Thoracic aorta (tissue), 2 donors: ENCODE data around the gene HLX. TPM values are rescaled to one million over a fixed set of nuclear protein-coding genes. Genes with fewer than 3 reads are reported as not detected.
A peak's percentile ranks its signal among the peaks of the same experiment; 100 is the strongest.

Source experiments
- ATAC-seq: fragments of 150-250 bp; one replicate; pipeline ENCODE4 v1.8.0; 2017; ENCODE audit warnings: low read depth; ENCODE audit not compliant: insufficient number of reproducible peaks, low FRiP score
- DNase-seq: peaks from one replicate; pipeline ENCODE4 v3.0.0-alpha.2; 2020; ENCODE audit warnings: low spot score
- H3K27ac ChIP-seq, 2 donors: fragments of 200-600 bp; sonication (generic); 1 replicate in 1 of 2; 2 replicates in 1 of 2; pipeline ENCODE4 v1.5.1; 2016; ENCODE audit warnings: mild to moderate bottlenecking in 2 of 2, moderate library complexity in 2 of 2
- H3K27me3 ChIP-seq: fragments of 200-600 bp; sonication (generic); replicated peaks from 2 replicates; pipeline ENCODE4 v1.6.0; 2016; ENCODE audit warnings: mild to moderate bottlenecking; ENCODE audit not compliant: insufficient read depth
- H3K36me3 ChIP-seq: fragments of 200-600 bp; sonication (generic); one replicate; pipeline ENCODE4 v1.5.1; 2016
- H3K4me1 ChIP-seq, 2 donors: fragments of 200-600 bp; sonication (generic); 1 replicate in 1 of 2; 2 replicates in 1 of 2; pipeline versions ENCODE4 v1.5.1 to v1.6.0; 2016; ENCODE audit warnings: low read depth in 2 of 2, mild to moderate bottlenecking in 1 of 2; ENCODE audit not compliant: control insufficient read depth in 1 of 2
- H3K4me3 ChIP-seq: fragments of 200-600 bp; sonication (generic); 2 replicates; pipeline ENCODE4 v1.5.1; 2016; ENCODE audit warnings: mild to moderate bottlenecking
- H3K9me3 ChIP-seq: fragments of 200-600 bp; sonication (generic); 2 replicates; pipeline ENCODE4 v1.5.1; 2016
- total RNA-seq, 2 donors: library from RNA; depleted of rRNA; stranded (reverse); fragments of >200 nt; gene quantifications; one replicate each; pipeline versions ENCODE4 v1.1.0 to v1.2.3, GENCODE V29; 2016
- TF ChIP-seq, protein P1 (sequence below): fragments of 200-600 bp; sonication (generic); IDR thresholded peaks from one replicate; pipeline ENCODE4 v1.5.1; 2019; ENCODE audit warnings: antibody characterized with exemption

The HLX gene
- total RNA-seq, 2 donors from 2014 or later, result 11.0 to 33.5 TPM

DNA sequence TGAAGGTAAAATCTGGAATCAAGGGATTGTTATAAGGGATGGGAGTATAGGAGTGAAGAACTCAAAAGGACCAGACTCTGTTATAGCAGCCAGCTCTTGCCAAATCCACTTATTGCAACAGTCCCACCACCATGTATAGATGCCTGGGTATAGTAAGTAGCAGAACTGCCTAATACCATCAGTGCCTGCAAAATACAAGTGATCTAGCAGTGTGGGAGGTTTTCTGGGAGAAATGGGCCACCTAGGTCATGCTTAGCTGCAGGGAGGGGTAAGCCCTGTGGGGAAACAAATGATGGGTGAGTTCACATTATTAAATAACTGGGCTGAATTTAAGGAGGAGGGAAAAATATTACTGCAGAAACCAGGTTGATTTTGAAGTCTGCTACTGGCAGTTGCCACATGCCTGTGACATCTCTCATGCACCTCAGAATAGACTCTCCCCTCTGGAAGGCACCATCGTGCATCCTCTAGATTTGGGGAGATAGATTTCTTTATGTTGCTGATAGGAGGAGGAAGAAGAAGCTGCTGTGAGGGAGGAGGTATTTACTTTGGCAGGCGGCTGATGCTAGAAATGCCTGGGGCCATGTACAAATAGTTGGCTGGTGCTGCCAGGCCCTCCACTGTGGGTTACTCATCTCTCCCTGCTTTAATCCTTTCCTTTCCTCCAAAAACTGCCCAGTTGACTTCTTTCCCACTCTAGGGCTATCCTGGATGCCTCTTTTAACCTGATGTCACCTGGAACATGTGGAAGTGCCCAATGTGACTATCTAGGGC, 27.5 kb downstream of the HLX start:
- H3K27ac ChIP-seq, result no peak overlapping the region
- TF ChIP-seq, protein P1, sequence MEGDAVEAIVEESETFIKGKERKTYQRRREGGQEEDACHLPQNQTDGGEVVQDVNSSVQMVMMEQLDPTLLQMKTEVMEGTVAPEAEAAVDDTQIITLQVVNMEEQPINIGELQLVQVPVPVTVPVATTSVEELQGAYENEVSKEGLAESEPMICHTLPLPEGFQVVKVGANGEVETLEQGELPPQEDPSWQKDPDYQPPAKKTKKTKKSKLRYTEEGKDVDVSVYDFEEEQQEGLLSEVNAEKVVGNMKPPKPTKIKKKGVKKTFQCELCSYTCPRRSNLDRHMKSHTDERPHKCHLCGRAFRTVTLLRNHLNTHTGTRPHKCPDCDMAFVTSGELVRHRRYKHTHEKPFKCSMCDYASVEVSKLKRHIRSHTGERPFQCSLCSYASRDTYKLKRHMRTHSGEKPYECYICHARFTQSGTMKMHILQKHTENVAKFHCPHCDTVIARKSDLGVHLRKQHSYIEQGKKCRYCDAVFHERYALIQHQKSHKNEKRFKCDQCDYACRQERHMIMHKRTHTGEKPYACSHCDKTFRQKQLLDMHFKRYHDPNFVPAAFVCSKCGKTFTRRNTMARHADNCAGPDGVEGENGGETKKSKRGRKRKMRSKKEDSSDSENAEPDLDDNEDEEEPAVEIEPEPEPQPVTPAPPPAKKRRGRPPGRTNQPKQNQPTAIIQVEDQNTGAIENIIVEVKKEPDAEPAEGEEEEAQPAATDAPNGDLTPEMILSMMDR, result no peak
- H3K4me3 ChIP-seq, result no peak overlapping the region
- no peaks in the 10 kb centered on the region for H3K27me3 ChIP-seq
- H3K36me3 ChIP-seq, result no peaks in the 10 kb centered on the region
- ATAC-seq (no peak), DNase-seq (no peak)
- no peaks in the 10 kb centered on the region for H3K4me1 ChIP-seq
- no peaks in the 10 kb centered on the region for H3K9me3 ChIP-seq

DNA sequence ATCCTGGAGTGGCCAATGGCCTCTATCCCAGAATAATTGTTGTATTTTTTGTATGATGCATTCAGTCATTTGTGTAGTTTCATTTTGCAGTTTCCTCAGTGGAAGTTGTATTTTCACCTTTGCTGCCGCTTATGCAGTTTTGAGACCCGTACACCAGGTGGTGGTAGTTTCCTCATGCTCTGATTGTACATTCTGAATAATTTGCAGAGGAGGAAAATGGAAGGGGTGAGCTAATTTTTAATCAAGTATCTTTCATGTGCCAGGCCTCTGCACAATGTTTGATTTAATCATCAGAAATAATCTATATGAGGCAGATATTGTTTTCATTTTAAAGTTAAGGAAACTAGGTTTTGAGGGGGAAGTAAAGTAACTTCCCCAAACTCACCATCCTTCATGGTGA, 29.5 kb downstream of the HLX start:
- TF ChIP-seq, protein P1, result peak; percentile 46
- H3K4me3 ChIP-seq, result no peak overlapping the region
- ATAC-seq (no peak), DNase-seq (no peak)
- no peaks in the 10 kb centered on the region for H3K9me3 ChIP-seq
- no peaks in the 10 kb centered on the region for H3K36me3 ChIP-seq
- H3K4me1 ChIP-seq, result no peaks in the 10 kb centered on the region
- H3K27ac ChIP-seq, result no peak overlapping the region
- H3K27me3 ChIP-seq, result no peaks in the 10 kb centered on the region

DNA sequence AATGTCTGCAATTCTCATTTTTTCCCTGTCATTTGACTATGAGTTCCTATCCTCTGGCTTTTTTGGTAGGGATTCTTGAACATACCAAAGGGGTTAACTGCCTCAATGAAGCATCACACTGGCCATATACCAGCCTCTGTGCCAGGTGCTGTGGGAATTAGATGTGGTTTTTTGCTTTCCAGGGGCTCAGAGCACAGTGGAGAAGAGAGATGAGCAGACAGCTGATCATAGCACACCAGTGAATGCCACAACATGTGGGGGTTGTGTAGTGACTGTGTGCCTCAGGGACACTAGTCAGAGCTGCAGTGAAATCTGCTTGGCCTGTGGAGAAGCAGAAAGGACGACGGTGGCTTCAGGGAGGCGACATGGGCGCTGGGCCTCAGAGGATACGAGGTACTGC, 30.8 kb downstream of the HLX start:
- Histone ChIP-seq H3K4me3 (no peak overlapping the region), H3K4me1 (no peaks in the 10 kb centered on the region), H3K9me3 (no peaks in the 10 kb centered on the region), H3K27ac (no peak overlapping the region), H3K27me3 (no peaks in the 10 kb centered on the region), H3K36me3 (no peaks in the 10 kb centered on the region)
- DNase-seq (no peak), ATAC-seq (no peak)
- TF ChIP-seq, protein P1, result no peak

DNA sequence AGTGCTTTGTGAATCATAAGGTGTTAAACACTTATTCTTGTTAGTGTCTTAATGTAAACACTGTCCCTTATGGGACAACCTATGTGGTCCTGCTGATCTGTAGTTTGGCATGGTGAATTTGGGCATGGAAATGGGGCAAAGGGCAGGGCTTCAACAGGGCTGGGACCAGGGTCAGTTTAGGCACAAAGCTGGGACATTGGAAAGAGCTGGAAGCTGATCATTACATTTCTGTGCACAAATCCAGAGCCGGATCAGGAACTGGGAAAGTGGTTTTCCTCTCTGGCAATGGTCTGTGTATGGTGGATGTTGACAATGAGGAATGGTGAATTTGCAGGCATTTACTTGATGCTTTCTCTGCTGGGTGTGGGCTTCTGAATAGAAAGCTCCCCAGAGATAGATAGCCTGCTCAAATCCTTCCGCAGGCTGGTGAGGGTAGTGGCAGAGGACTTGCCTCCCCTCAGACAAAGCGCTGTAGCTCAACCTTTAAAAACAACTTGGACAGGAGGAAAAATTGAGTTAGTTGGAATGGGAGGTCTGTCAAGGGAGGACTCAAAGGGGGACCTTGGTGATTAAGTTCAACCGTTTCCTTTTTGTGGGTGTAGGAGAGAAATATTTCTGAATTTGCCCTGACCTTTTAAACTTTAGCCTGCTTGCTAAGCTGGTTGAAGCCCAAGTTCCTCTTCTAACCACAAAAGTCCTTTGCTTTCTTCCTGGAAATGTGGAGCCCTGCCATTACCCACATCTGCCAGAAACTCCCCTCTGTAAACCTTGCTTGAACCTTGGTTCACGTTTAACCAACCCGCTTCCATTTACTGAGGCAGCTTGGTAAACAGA, 35.3 kb downstream of the HLX start:
- no peaks in the 10 kb centered on the region for H3K4me1 ChIP-seq
- no peak for ATAC-seq
- TF ChIP-seq, protein P1, result no peak

DNA sequence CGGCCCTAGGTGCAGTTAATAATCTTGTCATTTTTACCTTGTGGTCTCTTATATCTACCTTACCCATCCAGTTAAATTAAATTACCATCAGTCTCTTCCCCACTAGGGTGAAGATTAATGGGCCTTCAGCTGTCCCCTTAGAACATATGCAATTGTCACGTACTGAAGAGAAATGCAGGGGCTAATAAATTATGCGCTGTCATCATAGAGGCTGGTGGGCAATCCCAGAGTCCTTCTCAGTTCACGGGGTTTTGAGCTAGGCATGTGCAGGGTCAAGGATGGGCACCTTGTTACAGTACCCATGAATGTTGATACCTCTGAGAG, 35.8 kb downstream of the HLX start:
- no peak for DNase-seq
- Histone ChIP-seq H3K27me3 (no peaks in the 10 kb centered on the region), H3K9me3 (no peaks in the 10 kb centered on the region), H3K27ac (no peak overlapping the region), H3K4me3 (no peak overlapping the region), H3K36me3 (no peaks in the 10 kb centered on the region), H3K4me1 (no peaks in the 10 kb centered on the region)
- no peak for ATAC-seq
- TF ChIP-seq, protein P1, result no peak

More for the DNA sequence above, 35.3 kb downstream of the HLX start:
- no peak overlapping the region for H3K27ac ChIP-seq
- no peak overlapping the region for H3K4me3 ChIP-seq
- H3K27me3 ChIP-seq, result no peaks in the 10 kb centered on the region
- no peaks in the 10 kb centered on the region for H3K36me3 ChIP-seq
- H3K9me3 ChIP-seq, result no peaks in the 10 kb centered on the region
- DNase-seq, result no peak
